GM12872 (cell line): Measurements from ENCODE around the gene SLC39A3.

ENCODE experiments used
- CTCF ChIP-seq: IDR thresholded peaks from 3 replicates; pipeline ENCODE4 v1.5.1; 2011; ENCODE audit warnings: low read depth, mild to moderate bottlenecking, low read length, moderate library complexity; ENCODE audit not compliant: insufficient read depth

SLC39A3 gene

DNA sequence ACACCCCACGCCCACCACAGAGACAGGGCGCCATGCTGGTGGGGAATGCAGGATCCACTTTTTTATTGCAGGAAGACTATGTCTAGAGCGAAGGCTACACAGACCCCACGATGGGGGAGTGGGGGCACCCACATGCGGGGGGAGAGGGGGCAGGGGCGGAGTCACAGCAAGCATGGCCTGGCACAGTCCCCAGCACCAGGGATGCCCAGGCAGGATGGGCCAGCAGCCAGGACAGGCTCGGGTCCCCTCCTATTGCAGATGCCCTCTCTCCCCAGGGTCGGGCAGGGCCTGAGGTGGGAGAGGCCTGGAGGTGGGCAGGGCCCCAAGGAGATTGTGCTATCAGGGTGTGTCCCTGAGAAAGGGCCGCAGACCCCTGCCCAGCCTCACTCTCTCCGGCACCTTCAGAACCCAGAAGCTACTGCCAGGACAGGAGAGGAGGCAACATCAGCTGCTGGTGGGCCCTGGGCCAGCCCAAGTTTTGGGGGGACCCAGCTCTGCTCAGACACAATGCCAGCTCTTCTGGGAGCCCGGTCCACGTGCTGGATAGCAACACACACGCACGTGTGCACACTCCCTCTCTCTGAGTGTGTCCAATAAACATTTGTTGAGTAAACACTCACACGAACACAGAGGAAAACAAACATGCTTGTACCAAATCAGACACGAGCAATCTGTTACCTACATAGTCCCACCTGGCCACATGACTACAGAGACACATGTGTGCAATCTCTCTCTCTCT is 25.1 kb downstream of the SLC39A3 start:
- TF ChIP-seq CTCF, result no peak

- no peak for TF ChIP-seq CTCF
These were observed 28.0 kb downstream of the SLC39A3 start for GRCh38 chr19:2711875-2712205.

- no peak for TF ChIP-seq CTCF
These were observed 28.5 kb downstream of the SLC39A3 start for GRCh38 chr19:2711172-2711874.

DNA sequence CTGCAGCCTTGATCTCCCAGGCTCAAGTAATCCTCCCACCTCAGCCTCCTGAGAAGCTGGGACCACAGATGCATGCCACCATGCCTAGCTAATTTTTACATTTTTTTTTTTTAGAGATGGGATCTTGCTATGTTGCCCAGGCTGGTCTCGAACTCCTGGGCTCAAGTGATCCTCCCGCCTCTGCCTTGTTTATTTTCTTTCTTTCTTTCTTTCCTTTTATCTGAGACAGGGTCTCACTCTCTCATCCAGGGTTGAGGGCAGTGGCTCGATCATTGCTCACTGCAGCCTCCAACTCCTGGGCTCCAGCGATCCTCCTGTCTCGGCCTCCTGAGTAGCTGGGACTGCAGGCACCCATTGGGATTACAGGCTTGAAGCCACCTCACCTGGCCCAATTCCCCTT is 33.6 kb downstream of the SLC39A3 start:
- no peak for TF ChIP-seq CTCF

GRCh38 chr19:2703691-2704216 is 36.1 kb downstream of the SLC39A3 start:
- no peak for TF ChIP-seq CTCF

DNA sequence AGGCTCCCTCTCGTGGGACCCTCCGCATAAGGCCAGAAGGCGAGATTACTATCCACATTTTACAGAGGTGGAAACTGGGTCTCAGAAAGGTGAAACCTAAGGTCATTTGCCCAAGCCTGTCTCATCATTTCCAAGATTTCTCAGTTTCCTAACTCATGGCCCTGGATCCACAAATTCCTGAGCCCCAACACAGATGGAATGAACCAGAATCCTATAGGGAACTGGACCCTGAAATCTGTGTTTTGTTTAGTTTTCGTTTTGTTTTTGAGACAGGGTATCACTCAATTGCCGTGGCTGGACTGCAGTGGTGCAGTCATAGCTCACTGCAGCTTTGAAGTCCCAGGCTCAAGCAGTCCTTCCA is 36.8 kb downstream of the SLC39A3 start:
- no peak for TF ChIP-seq CTCF

DNA sequence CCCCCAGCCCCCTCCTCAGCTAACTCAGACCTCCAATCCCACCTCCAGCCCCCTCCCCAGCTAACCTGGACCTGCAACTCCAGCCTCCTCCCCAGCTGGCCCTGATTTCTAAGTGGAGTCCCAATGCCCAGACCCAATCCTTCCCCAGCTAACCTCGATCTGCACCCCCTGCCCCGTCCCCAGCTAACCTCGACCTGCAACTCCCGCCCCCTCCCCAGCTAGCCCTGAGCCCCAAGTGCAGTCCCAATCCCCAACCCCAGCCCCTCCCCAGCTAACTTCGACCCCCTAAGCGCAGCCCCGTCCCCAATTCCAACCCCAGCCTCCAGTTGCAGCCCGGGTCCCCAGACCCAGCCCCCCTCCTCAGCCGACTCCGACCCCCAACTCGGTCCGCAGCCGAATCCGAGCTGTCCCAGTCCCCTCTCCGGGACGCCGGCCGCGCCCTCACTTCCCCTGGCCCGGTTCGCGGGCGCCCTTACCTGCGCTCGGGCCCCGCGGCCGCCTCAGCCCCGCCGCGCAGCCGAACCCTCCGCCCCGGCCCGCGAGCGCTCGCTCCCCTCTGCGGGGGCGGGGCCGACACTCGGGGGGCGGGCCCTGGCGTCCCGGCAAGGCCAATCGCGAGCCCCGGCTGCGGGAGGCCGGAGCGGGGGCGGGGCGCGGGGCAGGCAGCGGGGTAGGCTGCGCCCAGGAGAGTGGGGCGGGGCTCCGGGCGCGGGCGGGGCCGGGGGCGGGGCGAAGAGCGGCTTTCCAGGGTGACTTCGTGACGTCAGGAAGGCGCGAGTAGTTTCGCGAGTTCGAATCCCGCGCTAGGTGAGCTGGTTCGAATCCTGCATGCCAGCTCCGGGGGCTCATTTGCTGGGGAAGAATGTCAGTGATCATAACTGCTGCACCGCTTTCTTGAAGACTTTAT is 37.4 kb downstream of the SLC39A3 start, which contains the start of gene GNG7:
Gene GNG7, minus strand, starts transcription at position 525 of the 907 bp plus-strand sequence. CDS start 182,006 bp downstream, outside the sequence.
- TF ChIP-seq CTCF, result no peak
